Prostate gland (tissue), 2 donors: ENCODE measurements around the gene CFAP47.

Experiments used
- POLR2A ChIP-seq: fragments of 450-650 bp; IDR thresholded peaks from one replicate; pipeline ENCODE4 v1.6.1; 2016; ENCODE audit warnings: antibody characterized with exemption, mild to moderate bottlenecking
- POLR2AphosphoS5 ChIP-seq: sonication (generic); formaldehyde crosslinking; IDR thresholded peaks from one replicate; pipeline ENCODE4 v1.6.1; 2017; ENCODE audit warnings: antibody characterized with exemption
- TF ChIP-seq, protein P1 (sequence below), 4 experiments: fragments of 200-600 bp in 2 of 4; fragments of 450-650 bp in 2 of 4; sonication (generic) in 2 of 4; IDR thresholded peaks; 1 replicate in 3 of 4; 2 replicates in 1 of 4; pipeline ENCODE4 v1.5.1; 2016 to 2019; ENCODE audit warnings: antibody characterized with exemption in 4 of 4, mild to moderate bottlenecking in 2 of 4, moderate library complexity in 2 of 4

DNA sequence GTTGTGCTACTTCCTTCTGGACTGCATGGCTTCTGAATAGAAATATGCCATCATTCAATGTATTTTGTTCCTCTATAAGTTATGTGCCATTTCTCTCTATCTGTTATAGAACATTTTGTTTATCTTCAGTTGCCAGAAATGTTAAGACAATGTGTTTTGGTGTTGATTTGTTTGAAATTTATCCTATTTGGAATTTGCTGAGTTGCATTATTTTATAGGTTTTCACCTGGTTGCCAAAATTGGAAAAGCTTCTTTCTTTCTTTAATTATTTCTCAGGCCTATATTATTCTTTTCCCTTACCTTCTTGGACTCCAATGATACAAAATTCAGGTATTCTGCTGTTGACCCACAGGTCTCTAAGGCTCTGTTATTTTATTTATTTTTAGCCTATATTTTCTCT is 33.4 kb upstream of the CFAP47 start:
- TF ChIP-seq, protein P1, sequence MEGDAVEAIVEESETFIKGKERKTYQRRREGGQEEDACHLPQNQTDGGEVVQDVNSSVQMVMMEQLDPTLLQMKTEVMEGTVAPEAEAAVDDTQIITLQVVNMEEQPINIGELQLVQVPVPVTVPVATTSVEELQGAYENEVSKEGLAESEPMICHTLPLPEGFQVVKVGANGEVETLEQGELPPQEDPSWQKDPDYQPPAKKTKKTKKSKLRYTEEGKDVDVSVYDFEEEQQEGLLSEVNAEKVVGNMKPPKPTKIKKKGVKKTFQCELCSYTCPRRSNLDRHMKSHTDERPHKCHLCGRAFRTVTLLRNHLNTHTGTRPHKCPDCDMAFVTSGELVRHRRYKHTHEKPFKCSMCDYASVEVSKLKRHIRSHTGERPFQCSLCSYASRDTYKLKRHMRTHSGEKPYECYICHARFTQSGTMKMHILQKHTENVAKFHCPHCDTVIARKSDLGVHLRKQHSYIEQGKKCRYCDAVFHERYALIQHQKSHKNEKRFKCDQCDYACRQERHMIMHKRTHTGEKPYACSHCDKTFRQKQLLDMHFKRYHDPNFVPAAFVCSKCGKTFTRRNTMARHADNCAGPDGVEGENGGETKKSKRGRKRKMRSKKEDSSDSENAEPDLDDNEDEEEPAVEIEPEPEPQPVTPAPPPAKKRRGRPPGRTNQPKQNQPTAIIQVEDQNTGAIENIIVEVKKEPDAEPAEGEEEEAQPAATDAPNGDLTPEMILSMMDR (IDR thresholded peaks at IDR 0.05): no peak
- TF ChIP-seq POLR2A: no peak
- TF ChIP-seq POLR2AphosphoS5: no peak
